K562 (cell line): ENCODE measurements around the gene MYMX. TPM values are rescaled to one million over a fixed set of nuclear protein-coding genes. Genes with fewer than 3 reads are reported as not detected.

Source experiments
- BRF1 ChIP-seq: IDR thresholded peaks from 3 replicates; pipeline ENCODE4 v1.6.1; 2011; ENCODE audit warnings: borderline replicate concordance, mild to moderate bottlenecking; ENCODE audit not compliant: insufficient read length; ENCODE audit errors: extremely low read depth
- HDAC2 ChIP-seq: fragments of 450-650 bp; IDR thresholded peaks from 2 replicates; pipeline ENCODE4 v1.6.1; 2016; ENCODE audit warnings: mild to moderate bottlenecking
- HDAC3 ChIP-seq: fragments of 450-650 bp; IDR thresholded peaks from 2 replicates; pipeline ENCODE4 v1.6.1; 2018; ENCODE audit warnings: borderline replicate concordance, mild to moderate bottlenecking, moderate library complexity; ENCODE audit not compliant: partially characterized antibody
- HDAC8 ChIP-seq: fragments of 450-650 bp; IDR thresholded peaks from 2 replicates; pipeline ENCODE4 v1.6.1; 2016; ENCODE audit warnings: mild to moderate bottlenecking, missing genetic modification characterization, moderate library complexity, missing compliant biosample characterization
- JUN ChIP-seq, 2 experiments: sonication (generic) in 1 of 2; formaldehyde crosslinking in 1 of 2; IDR thresholded peaks; 2 replicates each; pipeline versions ENCODE4 v1.6.1 to v1.8.0; 2012 to 2022; ENCODE audit warnings: borderline replicate concordance in 2 of 2, mild to moderate bottlenecking in 2 of 2, improper control_type of control experiment in 1 of 2, low read depth in 1 of 2, low read length in 1 of 2, missing genetic modification reagents in 1 of 2
- MCM2 ChIP-seq: fragments of 450-650 bp; IDR thresholded peaks from 2 replicates; pipeline ENCODE4 v1.6.1; 2017; ENCODE audit warnings: low read depth, mild to moderate bottlenecking
- PTTG1 ChIP-seq: fragments of 450-650 bp; IDR thresholded peaks from 2 replicates; pipeline ENCODE4 v1.6.1; 2016; ENCODE audit warnings: low read depth, mild to moderate bottlenecking, missing genetic modification characterization, missing compliant biosample characterization
- RFX1 ChIP-seq: fragments of 450-650 bp; IDR thresholded peaks from 2 replicates; pipeline ENCODE4 v1.6.1; 2016; ENCODE audit warnings: mild to moderate bottlenecking, moderate library complexity
- SMAD1 ChIP-seq: fragments of 150-350 bp; IDR thresholded peaks from 2 replicates; pipeline ENCODE4 v1.6.1; 2014; ENCODE audit warnings: low read length, low read depth; ENCODE audit not compliant: partially characterized antibody
- STAT6 ChIP-seq: sonication (generic); formaldehyde crosslinking; IDR thresholded peaks from 2 replicates; pipeline ENCODE4 v1.8.1; 2023; ENCODE audit warnings: mild to moderate bottlenecking, missing genetic modification reagents
- TEAD2 ChIP-seq: fragments of 450-650 bp; IDR thresholded peaks from 2 replicates; pipeline ENCODE4 v1.6.1; 2016; ENCODE audit warnings: missing genetic modification characterization, control low read depth, missing compliant biosample characterization
- XRCC5 ChIP-seq: fragments of 200-400 bp; formaldehyde crosslinking; IDR thresholded peaks from 2 replicates; pipeline ENCODE4 v1.6.1; 2017; ENCODE audit warnings: low read depth, mild to moderate bottlenecking, low read length
- ZFP30 ChIP-seq: fragments of 250-450 bp; sonication (Bioruptor Pico); IDR thresholded peaks from 2 replicates; pipeline ENCODE4 v1.8.0; 2022; ENCODE audit warnings: moderate library complexity, mild to moderate bottlenecking, inconsistent platforms, borderline replicate concordance
- ZNF143 ChIP-seq: sonication (generic); formaldehyde crosslinking; IDR thresholded peaks from 2 replicates; pipeline ENCODE4 v1.9.0; 2022; ENCODE audit warnings: mild to moderate bottlenecking, missing genetic modification reagents
- ZNF280A ChIP-seq: fragments of 450-650 bp; IDR thresholded peaks from 2 replicates; pipeline ENCODE4 v1.6.1; 2018; ENCODE audit warnings: mild to moderate bottlenecking, low read depth; ENCODE audit not compliant: partially characterized antibody
- polyA plus RNA-seq, 8 experiments: library from polyadenylated mRNA; depleted of rRNA in 4 of 8; stranded (reverse) in 5 of 8; unstranded in 3 of 8; fragments of >200 nt; fragmentation: Nextera tagmentation in 2 of 8; fragmentation: Illumina TruSeq in 1 of 8; extraction: Ambion mirVana in 2 of 8; extraction: Trizol in 1 of 8; gene quantifications; 2 replicates each; pipeline versions ENCODE4 v1.2.1 to v1.2.3, GENCODE V29; 2011 to 2014; ENCODE audit warnings: inconsistent platforms in 1 of 8, missing spikeins in 1 of 8
- total RNA-seq, 7 experiments: library from RNA; depleted of rRNA in 6 of 7; stranded (reverse); fragments of >200 nt in 6 of 7; fragmentation: Illumina TruSeq in 2 of 7; extraction: Trizol in 2 of 7; gene quantifications; 2 replicates each; pipeline versions ENCODE4 v1.2.1 to v1.2.3, GENCODE V29; 2011 to 2021; ENCODE audit warnings: low replicate concordance in 1 of 7
- TF ChIP-seq, protein P1 (sequence below): sonication (generic); formaldehyde crosslinking; IDR thresholded peaks from 2 replicates; pipeline ENCODE4 v1.8.0; 2022; ENCODE audit warnings: mild to moderate bottlenecking, low read depth, missing genetic modification reagents
- TF ChIP-seq, protein P2 (sequence below): fragments of 450-650 bp; IDR thresholded peaks from 2 replicates; pipeline ENCODE4 v1.6.1; 2017; ENCODE audit warnings: antibody characterized with exemption, mild to moderate bottlenecking

Gene MYMX
- total and polyA plus RNA-seq, 9 of the 15 experiments (the other 6 are each of a cell fraction or from before 2014, with no cell fraction given) = 0.12 TPM; not detected in 8

DNA sequence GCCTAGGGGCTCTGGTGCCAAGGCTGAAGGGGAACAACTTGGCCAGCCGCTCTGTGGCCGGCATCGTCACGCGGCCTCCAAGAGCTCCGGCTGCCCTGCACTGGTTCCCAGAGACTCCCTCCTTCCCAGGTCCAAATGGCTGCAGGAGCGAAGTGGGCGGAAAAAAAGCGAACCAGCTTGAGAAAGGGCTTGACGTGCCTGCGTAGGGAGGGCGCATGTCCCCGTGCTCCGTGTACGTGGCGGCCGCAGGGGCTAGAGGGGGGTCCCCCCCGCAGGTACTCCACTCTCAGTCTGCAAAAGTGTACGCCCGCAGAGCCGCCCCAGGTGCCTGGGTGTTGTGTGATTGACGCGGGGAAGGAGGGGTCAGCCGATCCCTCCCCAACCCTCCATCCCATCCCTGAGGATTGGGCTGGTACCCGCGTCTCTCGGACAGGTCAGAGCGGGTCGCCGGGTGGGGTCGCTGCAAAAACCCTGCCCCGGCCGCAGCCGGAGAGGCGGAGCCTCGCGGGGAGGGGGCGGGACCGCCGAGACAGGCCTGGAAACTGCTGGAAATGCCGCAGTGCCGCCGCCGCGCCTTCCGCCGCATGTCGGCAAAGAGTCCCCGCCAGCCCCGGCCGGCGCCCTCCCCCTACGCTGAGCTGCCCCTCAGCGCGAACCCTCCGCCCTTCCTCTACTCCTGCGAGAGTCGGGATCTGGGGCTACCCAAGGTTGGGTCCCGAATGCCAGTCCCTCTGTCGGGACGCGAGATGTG, 29.4 kb downstream of the MYMX start (continued):
- TF ChIP-seq, protein P1, sequence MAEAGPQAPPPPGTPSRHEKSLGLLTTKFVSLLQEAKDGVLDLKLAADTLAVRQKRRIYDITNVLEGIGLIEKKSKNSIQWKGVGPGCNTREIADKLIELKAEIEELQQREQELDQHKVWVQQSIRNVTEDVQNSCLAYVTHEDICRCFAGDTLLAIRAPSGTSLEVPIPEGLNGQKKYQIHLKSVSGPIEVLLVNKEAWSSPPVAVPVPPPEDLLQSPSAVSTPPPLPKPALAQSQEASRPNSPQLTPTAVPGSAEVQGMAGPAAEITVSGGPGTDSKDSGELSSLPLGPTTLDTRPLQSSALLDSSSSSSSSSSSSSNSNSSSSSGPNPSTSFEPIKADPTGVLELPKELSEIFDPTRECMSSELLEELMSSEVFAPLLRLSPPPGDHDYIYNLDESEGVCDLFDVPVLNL = peak; percentile 35; the same call in 1 of the 2 replicates
- TF ChIP-seq ZNF143 (CRISPR knock-in tag) = no peak
- TF ChIP-seq, protein P2, sequence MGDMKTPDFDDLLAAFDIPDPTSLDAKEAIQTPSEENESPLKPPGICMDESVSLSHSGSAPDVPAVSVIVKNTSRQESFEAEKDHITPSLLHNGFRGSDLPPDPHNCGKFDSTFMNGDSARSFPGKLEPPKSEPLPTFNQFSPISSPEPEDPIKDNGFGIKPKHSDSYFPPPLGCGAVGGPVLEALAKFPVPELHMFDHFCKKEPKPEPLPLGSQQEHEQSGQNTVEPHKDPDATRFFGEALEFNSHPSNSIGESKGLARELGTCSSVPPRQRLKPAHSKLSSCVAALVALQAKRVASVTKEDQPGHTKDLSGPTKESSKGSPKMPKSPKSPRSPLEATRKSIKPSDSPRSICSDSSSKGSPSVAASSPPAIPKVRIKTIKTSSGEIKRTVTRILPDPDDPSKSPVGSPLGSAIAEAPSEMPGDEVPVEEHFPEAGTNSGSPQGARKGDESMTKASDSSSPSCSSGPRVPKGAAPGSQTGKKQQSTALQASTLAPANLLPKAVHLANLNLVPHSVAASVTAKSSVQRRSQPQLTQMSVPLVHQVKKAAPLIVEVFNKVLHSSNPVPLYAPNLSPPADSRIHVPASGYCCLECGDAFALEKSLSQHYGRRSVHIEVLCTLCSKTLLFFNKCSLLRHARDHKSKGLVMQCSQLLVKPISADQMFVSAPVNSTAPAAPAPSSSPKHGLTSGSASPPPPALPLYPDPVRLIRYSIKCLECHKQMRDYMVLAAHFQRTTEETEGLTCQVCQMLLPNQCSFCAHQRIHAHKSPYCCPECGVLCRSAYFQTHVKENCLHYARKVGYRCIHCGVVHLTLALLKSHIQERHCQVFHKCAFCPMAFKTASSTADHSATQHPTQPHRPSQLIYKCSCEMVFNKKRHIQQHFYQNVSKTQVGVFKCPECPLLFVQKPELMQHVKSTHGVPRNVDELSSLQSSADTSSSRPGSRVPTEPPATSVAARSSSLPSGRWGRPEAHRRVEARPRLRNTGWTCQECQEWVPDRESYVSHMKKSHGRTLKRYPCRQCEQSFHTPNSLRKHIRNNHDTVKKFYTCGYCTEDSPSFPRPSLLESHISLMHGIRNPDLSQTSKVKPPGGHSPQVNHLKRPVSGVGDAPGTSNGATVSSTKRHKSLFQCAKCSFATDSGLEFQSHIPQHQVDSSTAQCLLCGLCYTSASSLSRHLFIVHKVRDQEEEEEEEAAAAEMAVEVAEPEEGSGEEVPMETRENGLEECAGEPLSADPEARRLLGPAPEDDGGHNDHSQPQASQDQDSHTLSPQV = 0 out of 2 replicates have a peak, but pooled peaks have one; percentile 3
- peak; percentile 64; the same call in 1 of the 2 replicates for TF ChIP-seq JUN (IDR thresholded peaks at IDR 0.05; ENCODE audit: borderline replicate concordance, low read depth, low read length)
- no peak for TF ChIP-seq JUN (CRISPR knock-in tag; IDR thresholded peaks at IDR 0.05; ENCODE audit: borderline replicate concordance)
- TF ChIP-seq PTTG1 (tag) = no peak
- no peak for TF ChIP-seq BRF1
- TF ChIP-seq HDAC2 = peak; percentile 67
- TF ChIP-seq ZFP30 (CRISPR knock-in tag) = no peak
- no peak for TF ChIP-seq XRCC5
- no peak for TF ChIP-seq RFX1
- no peak for TF ChIP-seq SMAD1
- no peak for TF ChIP-seq ZNF280A
- no peak for TF ChIP-seq TEAD2 (tag)
- TF ChIP-seq HDAC3 = no peak
- TF ChIP-seq STAT6 (CRISPR knock-in tag) = no peak
- no peak for TF ChIP-seq MCM2
- TF ChIP-seq HDAC8 (tag) = no peak
